HepG2 (cell line): Measurements from ENCODE around the gene PKDREJ. TPM values are rescaled to one million over a fixed set of nuclear protein-coding genes. Genes with fewer than 3 reads are reported as not detected.

Experiments used
- ARNT ChIP-seq: fragments of 450-650 bp; IDR thresholded peaks from 2 replicates; pipeline ENCODE4 v1.6.1; 2017
- CHCHD3 ChIP-seq: sonication (generic); formaldehyde crosslinking; IDR thresholded peaks from 2 replicates; pipeline ENCODE4 v1.8.0; 2022; ENCODE audit warnings: mild to moderate bottlenecking, missing genetic modification reagents, moderate library complexity
- DPF2 ChIP-seq: sonication (generic); formaldehyde crosslinking; IDR thresholded peaks from 2 replicates; pipeline ENCODE4 v1.4.0; 2020; ENCODE audit warnings: mild to moderate bottlenecking, low read depth, missing genetic modification reagents, borderline replicate concordance
- IKZF4 ChIP-seq: sonication (generic); formaldehyde crosslinking; IDR thresholded peaks from 2 replicates; pipeline ENCODE4 v1.5.1; 2020; ENCODE audit warnings: borderline replicate concordance, mild to moderate bottlenecking, low read depth, missing genetic modification reagents; ENCODE audit errors: not compliant biosample characterization
- ISL2 ChIP-seq: sonication (generic); formaldehyde crosslinking; IDR thresholded peaks from 2 replicates; pipeline ENCODE4 v1.5.0; 2020; ENCODE audit warnings: missing genetic modification reagents
- JUND ChIP-seq: sonication (generic); formaldehyde crosslinking; IDR thresholded peaks from 2 replicates; pipeline ENCODE4 v1.8.0; 2022; ENCODE audit warnings: mild to moderate bottlenecking, missing genetic modification reagents
- KDM1A ChIP-seq: IDR thresholded peaks from 2 replicates; pipeline ENCODE4 v1.6.1; 2016; ENCODE audit warnings: missing compliant biosample characterization
- NFATC3 ChIP-seq: sonication (generic); formaldehyde crosslinking; IDR thresholded peaks from 2 replicates; pipeline ENCODE4 v1.5.1; 2020; ENCODE audit warnings: mild to moderate bottlenecking, missing genetic modification reagents
- NR2F1 ChIP-seq, 2 experiments: fragments of 450-650 bp in 1 of 2; formaldehyde crosslinking in 1 of 2; IDR thresholded peaks; 2 replicates each; pipeline versions ENCODE4 v1.5.0 to v1.6.1; 2016 to 2020; ENCODE audit warnings: mild to moderate bottlenecking in 1 of 2, missing compliant biosample characterization in 1 of 2, missing genetic modification reagents in 1 of 2, moderate library complexity in 1 of 2
- NR2F6 ChIP-seq, 2 experiments: IDR thresholded peaks; 2 replicates each; pipeline ENCODE4 v1.6.1; 2016; ENCODE audit warnings: antibody characterized with exemption in 1 of 2, mild to moderate bottlenecking in 1 of 2
- PHF21A ChIP-seq: sonication (generic); formaldehyde crosslinking; IDR thresholded peaks from 2 replicates; pipeline ENCODE4 v1.5.0; 2020; ENCODE audit warnings: mild to moderate bottlenecking, missing genetic modification reagents
- STAT5B ChIP-seq: sonication (generic); formaldehyde crosslinking; IDR thresholded peaks from 2 replicates; pipeline ENCODE4 v1.4.0; 2020; ENCODE audit warnings: missing genetic modification reagents
- THAP9 ChIP-seq: sonication (generic); formaldehyde crosslinking; IDR thresholded peaks from 2 replicates; pipeline ENCODE4; 2020; ENCODE audit warnings: missing genetic modification reagents, mild to moderate bottlenecking, borderline replicate concordance
- UBTF ChIP-seq: sonication (generic); formaldehyde crosslinking; IDR thresholded peaks from 2 replicates; pipeline ENCODE4 v1.4.0; 2020; ENCODE audit warnings: mild to moderate bottlenecking, missing genetic modification reagents
- YY1 ChIP-seq: IDR thresholded peaks from 2 replicates; pipeline ENCODE4 v1.6.1; 2011; ENCODE audit warnings: low read length, low read depth, moderate library complexity, mild to moderate bottlenecking; ENCODE audit not compliant: insufficient read depth, insufficient replicate concordance
- ZNF282 ChIP-seq: fragments of 450-650 bp; IDR thresholded peaks from 2 replicates; pipeline ENCODE4 v1.6.1; 2018; ENCODE audit not compliant: partially characterized antibody
- ZNF34 ChIP-seq: sonication (generic); formaldehyde crosslinking; IDR thresholded peaks from 2 replicates; pipeline ENCODE4 v1.4.0; 2020; ENCODE audit warnings: mild to moderate bottlenecking, missing genetic modification reagents, borderline replicate concordance
- ZNF460 ChIP-seq: sonication (generic); formaldehyde crosslinking; IDR thresholded peaks from 2 replicates; pipeline ENCODE4 v1.5.1; 2020; ENCODE audit warnings: missing genetic modification reagents, mild to moderate bottlenecking, borderline replicate concordance
- ZNF564 ChIP-seq: sonication (generic); formaldehyde crosslinking; IDR thresholded peaks from 2 replicates; pipeline ENCODE4 v1.8.1; 2023; ENCODE audit warnings: mild to moderate bottlenecking, missing genetic modification reagents
- ZNF709 ChIP-seq: sonication (generic); formaldehyde crosslinking; IDR thresholded peaks from 2 replicates; pipeline ENCODE4 v1.5.0; 2020; ENCODE audit warnings: mild to moderate bottlenecking, missing genetic modification reagents
- ZNF710 ChIP-seq: sonication (generic); formaldehyde crosslinking; IDR thresholded peaks from 2 replicates; pipeline ENCODE4 v1.5.0; 2020; ENCODE audit warnings: mild to moderate bottlenecking, missing genetic modification reagents, borderline replicate concordance
- ZNF777 ChIP-seq: sonication (generic); formaldehyde crosslinking; IDR thresholded peaks from 2 replicates; pipeline ENCODE4 v1.4.0; 2020; ENCODE audit warnings: missing genetic modification reagents
- ZNF841 ChIP-seq: sonication (generic); formaldehyde crosslinking; IDR thresholded peaks from 2 replicates; pipeline ENCODE4 v1.8.1; 2023; ENCODE audit warnings: missing genetic modification reagents, borderline replicate concordance
- polyA plus RNA-seq, 8 experiments: library from polyadenylated mRNA; depleted of rRNA in 3 of 8; stranded (reverse) in 7 of 8; unstranded in 1 of 8; fragments of >200 nt; fragmentation: Illumina TruSeq in 4 of 8; extraction: Trizol in 4 of 8; gene quantifications; 2 replicates each; pipeline versions ENCODE4 v1.2.1 to v1.2.3, GENCODE V29; 2011 to 2016; ENCODE audit warnings: low read depth in 4 of 8, missing spikeins in 1 of 8, mixed read lengths in 1 of 8; ENCODE audit not compliant: insufficient read depth in 1 of 8
- total RNA-seq, 5 experiments: library from RNA; depleted of rRNA; stranded (reverse); fragments of >200 nt; fragmentation: Illumina TruSeq; extraction: Trizol; gene quantifications; 2 replicates each; pipeline ENCODE4 v1.2.3, GENCODE V29; 2016; ENCODE audit warnings: low read depth in 1 of 5

Gene PKDREJ
- total and polyA plus RNA-seq, 2 of the 13 experiments (the other 11 are each of a cell fraction or from before 2014, with no cell fraction given) = not detected

GRCh38 chr22:46250035-46250782 lies 12.9 kb downstream of the PKDREJ start, which contains the start of gene CDPF1 (continued):
- TF ChIP-seq THAP9 (CRISPR knock-in tag) (peak; percentile 73), ZNF34 (CRISPR knock-in tag) (no peak; the same call in 1 of the 2 replicates), NFATC3 (CRISPR knock-in tag) (no peak), ZNF841 (CRISPR knock-in tag) (no peak), PHF21A (CRISPR knock-in tag) (peak; percentile 61; the same call in 1 of the 2 replicates), IKZF4 (CRISPR knock-in tag) (peak; percentile 74), ARNT (no peak), KDM1A (no peak), ISL2 (no peak), DPF2 (CRISPR knock-in tag) (0 out of 2 replicates have a peak, but pooled peaks have one; percentile 26), ZNF460 (CRISPR knock-in tag) (no peak), ZNF710 (CRISPR knock-in tag) (0 out of 2 replicates have a peak, but pooled peaks have one; percentile 54), ZNF777 (CRISPR knock-in tag) (peak; percentile 70), STAT5B (CRISPR knock-in tag) (no peak), ZNF282 (no peak), NR2F6 (IDR thresholded peaks at IDR 0.05) (no peak), NR2F6 (CRISPR knock-in tag; IDR thresholded peaks at IDR 0.05) (peak; percentile 5; the same call in 1 of the 2 replicates), UBTF (peak; percentile 63), NR2F1 (CRISPR knock-in tag; IDR thresholded peaks at IDR 0.05) (no peak), ZNF709 (CRISPR knock-in tag) (no peak; the same call in 1 of the 2 replicates), JUND (CRISPR knock-in tag) (0 out of 2 replicates have a peak, but pooled peaks have one; percentile 33), CHCHD3 (CRISPR knock-in tag) (no peak), ZNF564 (CRISPR knock-in tag) (peak; percentile 35; the same call in 1 of the 2 replicates), YY1 (peak; percentile 58)
